Measurements from ENCODE around the gene DNAI4. TPM values are rescaled to one million over a fixed set of nuclear protein-coding genes. Genes with fewer than 3 reads are reported as not detected.
"Not testable (repeated sequence)": the region's sequence is repeated elsewhere in the genome, so short reads cannot be mapped to it uniquely, and the experiment has no call there.

DNAI4 gene, protein sequence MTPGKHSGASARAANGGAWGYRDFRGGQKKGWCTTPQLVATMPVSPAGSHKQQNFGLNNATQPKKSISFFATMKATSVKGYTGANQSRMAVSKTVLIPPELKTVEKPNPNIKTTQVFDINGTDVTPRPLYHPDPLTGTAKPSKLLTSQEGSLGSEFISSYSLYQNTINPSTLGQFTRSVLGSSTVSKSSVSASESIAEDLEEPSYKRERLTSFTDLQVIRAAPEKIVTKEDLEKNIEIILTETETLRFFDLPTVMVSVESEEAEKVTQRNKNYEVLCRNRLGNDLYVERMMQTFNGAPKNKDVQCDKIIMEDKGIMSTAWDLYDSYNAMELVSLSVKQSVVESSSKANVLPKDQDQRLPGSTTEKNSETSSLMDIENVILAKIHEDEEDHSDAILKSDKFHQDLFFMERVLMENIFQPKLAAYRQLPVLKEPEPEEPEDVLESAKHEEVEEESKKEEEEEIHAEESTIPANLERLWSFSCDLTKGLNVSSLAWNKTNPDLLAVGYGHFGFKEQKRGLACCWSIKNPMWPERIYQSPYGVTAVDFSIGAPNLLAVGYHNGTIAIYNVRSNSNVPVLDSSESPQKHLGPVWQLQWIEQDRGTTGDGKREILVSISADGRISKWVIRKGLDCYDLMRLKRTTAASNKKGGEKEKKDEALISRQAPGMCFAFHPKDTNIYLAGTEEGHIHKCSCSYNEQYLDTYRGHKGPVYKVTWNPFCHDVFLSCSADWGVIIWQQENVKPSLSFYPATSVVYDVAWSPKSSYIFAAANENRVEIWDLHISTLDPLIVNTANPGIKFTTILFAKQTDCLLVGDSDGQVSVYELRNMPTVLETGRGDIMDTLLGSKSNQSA
- total RNA-seq, result 10 to 100 TPM; 11.4 to 12.8 TPM

DNA sequence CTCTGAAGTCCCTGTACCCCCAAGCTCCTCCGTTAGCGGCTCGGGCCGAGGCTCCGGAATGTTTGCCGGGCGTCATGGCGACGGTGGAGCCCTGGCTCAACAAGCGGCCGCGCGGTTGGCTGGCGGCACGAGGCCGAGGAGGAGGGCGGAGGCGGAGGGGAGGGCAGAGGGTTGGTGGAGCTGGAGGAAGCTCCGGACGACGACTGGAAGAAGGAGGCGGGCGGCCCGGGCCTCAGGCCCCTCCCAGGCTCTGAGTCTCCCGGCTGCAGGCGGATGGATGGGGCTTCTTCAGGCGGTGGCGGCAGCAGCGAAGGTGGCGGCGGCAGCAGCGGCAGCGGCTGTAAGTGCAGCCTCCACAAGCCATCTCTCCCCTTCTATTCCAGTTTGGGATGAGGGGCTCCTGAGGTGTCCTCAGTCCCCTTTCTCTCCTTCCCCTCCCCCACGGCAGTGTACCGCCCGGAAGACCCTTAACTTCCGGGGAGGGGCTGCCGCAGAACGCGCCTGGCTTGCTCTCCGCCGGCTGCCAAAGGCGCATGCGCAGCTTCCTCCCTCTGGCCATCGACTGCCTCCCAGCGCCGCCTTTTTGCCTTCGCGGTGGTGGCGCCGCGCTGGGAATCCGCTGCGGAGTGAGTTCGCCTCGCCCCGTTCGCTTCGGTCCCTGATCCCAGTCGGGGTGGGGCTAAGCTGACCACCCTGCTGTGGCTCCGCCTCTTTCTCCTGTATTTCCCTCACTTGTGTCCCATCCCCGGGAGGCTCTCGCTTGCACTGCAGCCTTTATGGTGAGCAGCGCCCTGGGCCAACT is at the start of gene DNAI4, which contains the start of gene MIER1:
DNAI4 (minus strand) TSS at position 101 of the 802 bp plus-strand sequence; CDS start at position 76, 25 bp downstream.
MIER1 (plus strand) TSS at position 235 of the 802 bp plus-strand sequence; CDS start at position 274, 39 bp downstream.
- DNase-seq, result peak; percentile 98
- H3K36me3 ChIP-seq, result no peaks in the 10 kb centered on the region
- intact Hi-C loops (cut with DNase I), result no loop called here
- TF ChIP-seq, protein P1, sequence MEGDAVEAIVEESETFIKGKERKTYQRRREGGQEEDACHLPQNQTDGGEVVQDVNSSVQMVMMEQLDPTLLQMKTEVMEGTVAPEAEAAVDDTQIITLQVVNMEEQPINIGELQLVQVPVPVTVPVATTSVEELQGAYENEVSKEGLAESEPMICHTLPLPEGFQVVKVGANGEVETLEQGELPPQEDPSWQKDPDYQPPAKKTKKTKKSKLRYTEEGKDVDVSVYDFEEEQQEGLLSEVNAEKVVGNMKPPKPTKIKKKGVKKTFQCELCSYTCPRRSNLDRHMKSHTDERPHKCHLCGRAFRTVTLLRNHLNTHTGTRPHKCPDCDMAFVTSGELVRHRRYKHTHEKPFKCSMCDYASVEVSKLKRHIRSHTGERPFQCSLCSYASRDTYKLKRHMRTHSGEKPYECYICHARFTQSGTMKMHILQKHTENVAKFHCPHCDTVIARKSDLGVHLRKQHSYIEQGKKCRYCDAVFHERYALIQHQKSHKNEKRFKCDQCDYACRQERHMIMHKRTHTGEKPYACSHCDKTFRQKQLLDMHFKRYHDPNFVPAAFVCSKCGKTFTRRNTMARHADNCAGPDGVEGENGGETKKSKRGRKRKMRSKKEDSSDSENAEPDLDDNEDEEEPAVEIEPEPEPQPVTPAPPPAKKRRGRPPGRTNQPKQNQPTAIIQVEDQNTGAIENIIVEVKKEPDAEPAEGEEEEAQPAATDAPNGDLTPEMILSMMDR (IDR thresholded peaks at IDR 0.05), result no peak
- peak within 1 kb of the TSS; percentile 77 to 98 for H3K9ac ChIP-seq (ENCODE audit: low read depth in 2 of 2, low read length in 2 of 2)
- H3K27ac ChIP-seq, result peak within 1 kb of the TSS; percentile 90
- no peaks in the 10 kb centered on the region for H3K27me3 ChIP-seq
- no peaks in the 10 kb centered on the region for H3K4me1 ChIP-seq
- no peaks in the 10 kb centered on the region for H3K9me3 ChIP-seq
- peak within 1 kb of the TSS; percentile 80 for H3K4me3 ChIP-seq

DNA sequence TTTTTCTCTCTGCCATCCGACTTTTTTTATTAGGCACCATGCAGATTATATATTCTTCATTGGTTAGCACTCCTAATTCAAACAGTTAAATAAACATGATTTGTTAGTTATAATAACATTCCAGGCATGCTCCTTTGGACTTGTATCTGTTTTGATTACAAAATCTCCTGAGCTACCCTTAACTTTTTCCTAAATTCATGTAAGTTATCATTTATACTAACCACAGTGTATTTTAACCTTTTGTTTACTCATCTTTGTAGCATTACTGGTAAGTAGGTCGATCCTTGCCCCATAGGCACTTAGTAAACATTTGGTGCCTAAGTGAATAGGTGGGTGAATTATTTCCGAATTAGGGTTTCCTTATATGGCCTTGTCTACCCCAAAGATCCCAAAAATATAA is 43.9 kb upstream of the DNAI4 start:
- H3K36me3 ChIP-seq, result no peaks in the 10 kb centered on the region
- H3K27me3 ChIP-seq, result no peaks in the 10 kb centered on the region
- no peak for DNase-seq
- no peaks in the 10 kb centered on the region for H3K4me1 ChIP-seq
- TF ChIP-seq, protein P1 (IDR thresholded peaks at IDR 0.05), result no peak
- intact Hi-C loops (cut with DNase I), result no loop called here
- no peak overlapping the region for H3K4me3 ChIP-seq
- H3K27ac ChIP-seq, result no peak overlapping the region
- H3K9ac ChIP-seq (ENCODE audit: low read depth in 2 of 2, low read length in 2 of 2), result no peak overlapping the region
- H3K9me3 ChIP-seq, result no peaks in the 10 kb centered on the region

DNA sequence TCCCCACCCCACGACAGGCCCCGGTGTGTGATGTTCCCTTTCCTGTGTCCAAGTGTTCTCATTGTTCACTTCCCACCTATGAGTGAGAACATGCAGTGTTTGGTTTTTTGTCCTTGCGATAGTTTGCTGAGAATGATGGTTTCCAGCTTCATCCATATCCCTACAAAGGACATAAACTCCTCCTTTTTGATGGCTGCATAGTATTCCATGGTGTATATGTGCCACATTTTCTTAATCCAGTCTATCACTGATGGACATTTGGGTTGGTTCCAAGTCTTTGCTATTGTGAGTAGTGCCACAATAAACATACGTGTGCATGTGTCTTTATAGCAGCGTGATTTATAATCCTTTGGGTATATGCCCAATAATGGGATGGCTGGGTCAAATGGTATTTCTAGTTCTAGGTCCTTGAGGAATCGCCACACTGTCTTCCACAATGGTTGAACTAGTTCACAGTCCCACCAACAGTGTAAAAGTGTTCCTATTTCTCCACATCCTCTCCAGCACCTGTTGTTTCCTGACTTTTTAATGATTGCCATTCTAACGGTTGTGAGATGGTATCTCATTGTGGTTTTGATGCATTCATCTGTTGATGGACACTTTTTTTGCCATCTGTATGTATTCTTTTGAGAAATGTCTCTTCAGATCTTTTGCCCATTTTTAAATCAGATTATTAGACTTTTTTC is 41.7 kb upstream of the DNAI4 start:
- H3K27me3 ChIP-seq; H3K9me3 ChIP-seq; H3K4me3 ChIP-seq; H3K36me3 ChIP-seq; intact Hi-C loops (cut with DNase I); DNase-seq; H3K4me1 ChIP-seq; H3K9ac ChIP-seq (ENCODE audit: low read depth in 2 of 2, low read length in 2 of 2); H3K27ac ChIP-seq: not testable (repeated sequence)

DNA sequence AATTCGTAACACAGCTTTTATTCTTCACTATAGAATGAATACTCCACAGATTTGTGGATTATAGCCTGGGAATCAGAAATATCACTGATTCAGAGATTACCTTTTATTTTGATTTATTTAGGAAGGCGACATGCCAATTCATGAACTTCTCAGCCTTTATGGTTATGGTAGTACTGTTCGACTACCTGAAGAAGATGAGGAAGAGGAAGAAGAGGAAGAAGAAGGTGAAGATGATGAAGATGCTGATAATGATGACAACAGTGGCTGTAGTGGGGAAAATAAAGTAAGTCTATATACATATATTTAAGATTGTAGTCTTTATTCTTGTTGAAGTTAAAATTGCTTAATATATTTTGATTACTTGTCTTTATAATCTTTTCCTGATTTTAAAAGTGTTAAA is 33.3 kb upstream of the DNAI4 start:
- no peak overlapping the region for H3K4me3 ChIP-seq
- no peaks in the 10 kb centered on the region for H3K9me3 ChIP-seq
- no peaks in the 10 kb centered on the region for H3K36me3 ChIP-seq
- DNase-seq, result no peak
- TF ChIP-seq, protein P1 (IDR thresholded peaks at IDR 0.05), result no peak
- H3K27me3 ChIP-seq, result no peaks in the 10 kb centered on the region
- H3K27ac ChIP-seq, result no peak overlapping the region
- intact Hi-C loops (cut with DNase I), result no loop called here
- H3K9ac ChIP-seq (ENCODE audit: low read depth in 2 of 2, low read length in 2 of 2), result no peak overlapping the region
- H3K4me1 ChIP-seq, result no peaks in the 10 kb centered on the region

DNA sequence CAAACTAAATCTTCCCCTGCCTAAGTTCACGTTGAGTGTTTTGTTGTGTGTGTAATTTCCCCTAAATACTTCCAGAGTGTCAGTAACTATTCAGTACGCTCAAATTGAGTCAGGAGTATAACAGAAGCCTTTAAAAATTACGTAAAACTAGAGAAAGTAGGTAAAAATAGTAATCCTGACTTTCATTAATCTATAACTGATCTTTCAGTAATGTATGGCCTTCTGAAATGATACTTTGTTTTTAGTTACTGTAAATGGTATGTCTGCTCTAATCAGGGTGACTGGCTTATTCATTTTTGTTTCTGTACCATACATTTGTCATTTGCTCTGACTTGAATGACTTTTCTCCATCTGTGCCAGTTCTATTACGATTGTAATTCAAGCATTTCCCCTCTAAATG is 29.6 kb upstream of the DNAI4 start:
- Histone ChIP-seq H3K4me1 (no peaks in the 10 kb centered on the region), H3K4me3 (no peak overlapping the region), H3K9me3 (no peaks in the 10 kb centered on the region), H3K9ac (ENCODE audit: low read depth in 2 of 2, low read length in 2 of 2) (no peak overlapping the region), H3K27ac (no peak overlapping the region), H3K27me3 (no peaks in the 10 kb centered on the region), H3K36me3 (no peaks in the 10 kb centered on the region)
- TF ChIP-seq, protein P1 (IDR thresholded peaks at IDR 0.05), result no peak
- intact Hi-C loops (cut with DNase I), result no loop called here
- no peak for DNase-seq
